ENCODE measurements around the gene CCDC192. TPM values are rescaled to one million over a fixed set of nuclear protein-coding genes. Genes with fewer than 3 reads are reported as not detected.

The CCDC192 gene
- total RNA-seq, 1 donor from 2014 or later = not detected

GRCh38 chr5:127865273-127865672 lies 162.1 kb downstream of the CCDC192 start:
- Histone ChIP-seq H3K4me3 (no peak overlapping the region), H3K9me3 (replicated peaks) (no peaks in the 10 kb centered on the region), H3K27ac (replicated peaks) (no peak overlapping the region), H3K27me3 (ENCODE audit: low read depth) (no peaks in the 10 kb centered on the region), H3K4me1 (peaks cover 6% of the 10 kb centered on the region), H3K36me3 (no peaks in the 10 kb centered on the region)
- intact Hi-C loops (cut with micrococcal nuclease) = no loop called here
- TF ChIP-seq CTCF (IDR thresholded peaks at IDR 0.05; ENCODE audit: borderline replicate concordance) = no peak
- no peak for DNase-seq

- intact Hi-C loops (cut with micrococcal nuclease) = no loop called here
- H3K36me3 ChIP-seq = no peaks in the 10 kb centered on the region
- H3K27me3 ChIP-seq (ENCODE audit: low read depth) = no peaks in the 10 kb centered on the region
- H3K4me3 ChIP-seq = no peak overlapping the region
- no peak for DNase-seq
- peaks cover 18% of the 10 kb centered on the region for H3K4me1 ChIP-seq
- H3K27ac ChIP-seq (replicated peaks) = no peak overlapping the region
- TF ChIP-seq CTCF (IDR thresholded peaks at IDR 0.05; ENCODE audit: borderline replicate concordance) = no peak
- no peaks in the 10 kb centered on the region for H3K9me3 ChIP-seq (replicated peaks)
These were observed 164.0 kb downstream of the CCDC192 start for GRCh38 chr5:127867022-127867783.

- Histone ChIP-seq H3K36me3 (no peaks in the 10 kb centered on the region), H3K4me1 (peaks cover 36% of the 10 kb centered on the region), H3K27me3 (ENCODE audit: low read depth) (no peaks in the 10 kb centered on the region), H3K4me3 (no peak overlapping the region), H3K27ac (replicated peaks) (peak overlapping the region; percentile 85), H3K9me3 (replicated peaks) (no peaks in the 10 kb centered on the region)
- peak; percentile 77 for DNase-seq
- no peak for TF ChIP-seq CTCF (IDR thresholded peaks at IDR 0.05; ENCODE audit: borderline replicate concordance)
- intact Hi-C loops (cut with micrococcal nuclease) = loop anchor here (10.0 kb wide), 1 partner anchor 224 kb away; no protein-coding TSS in a partner anchor
These were observed 167.7 kb downstream of the CCDC192 start for GRCh38 chr5:127870914-127871313.

GRCh38 chr5:127871503-127872153 lies 168.4 kb downstream of the CCDC192 start:
- DNase-seq = no peak
- Histone ChIP-seq H3K4me1 (peaks cover 43% of the 10 kb centered on the region), H3K27me3 (ENCODE audit: low read depth) (no peaks in the 10 kb centered on the region), H3K9me3 (replicated peaks) (no peaks in the 10 kb centered on the region), H3K27ac (replicated peaks) (peak overlapping the region; percentile 85), H3K36me3 (no peaks in the 10 kb centered on the region), H3K4me3 (no peak overlapping the region)
- intact Hi-C loops (cut with micrococcal nuclease) = loop anchor here (10.0 kb wide), 1 partner anchor 223 kb away; no protein-coding TSS in a partner anchor
- no peak for TF ChIP-seq CTCF (IDR thresholded peaks at IDR 0.05; ENCODE audit: borderline replicate concordance)

GRCh38 chr5:127872494-127872893 lies 169.3 kb downstream of the CCDC192 start:
- Histone ChIP-seq H3K4me1 (peaks cover 46% of the 10 kb centered on the region), H3K9me3 (replicated peaks) (no peaks in the 10 kb centered on the region), H3K27ac (replicated peaks) (peak overlapping the region; percentile 85), H3K4me3 (no peak overlapping the region), H3K36me3 (no peaks in the 10 kb centered on the region), H3K27me3 (ENCODE audit: low read depth) (no peaks in the 10 kb centered on the region)
- no peak for DNase-seq
- intact Hi-C loops (cut with micrococcal nuclease) = loop anchor here (10.0 kb wide), 1 partner anchor 222 kb away; no protein-coding TSS in a partner anchor
- no peak for TF ChIP-seq CTCF (IDR thresholded peaks at IDR 0.05; ENCODE audit: borderline replicate concordance)
